IMR-90 (cell line): ENCODE results near the gene LAMTOR1. TPM values are rescaled to one million over a fixed set of nuclear protein-coding genes. Genes with fewer than 3 reads are reported as not detected.

ENCODE experiments used
- ATAC-seq: fragments of 200-7000 bp; cut with Tn5 transposase; 2 replicates; pipeline ENCODE4 v1.9.1; 2020; ENCODE audit warnings: low read depth, mild to moderate bottlenecking, moderate library complexity
- BruUV-seq: library from RNA; stranded (reverse); fragments of 400-500 nt; replicated peaks from 2 replicates; lab custom pipeline; 2021; lab: Mats Ljungman, UMichigan
- CTCF ChIA-PET: fragments of 300-600 bp; formaldehyde crosslinking; extraction: SDS; loops from one replicate; lab custom pipeline; 2021; ENCODE audit warnings: antibody characterized with exemption; lab: Yijun Ruan, JAX
- POLR2A ChIA-PET: fragments of 300-600 bp; sonication (Branson Sonifier 250); formaldehyde crosslinking; loops from one replicate; lab custom pipeline; 2022; ENCODE audit warnings: antibody characterized with exemption; ENCODE audit not compliant: unreplicated experiment; lab: Charles Lee
- DNase-seq: peaks from one replicate; pipeline ENCODE4 v3.0.0; 2013
- H2AFZ ChIP-seq: replicated peaks from 2 replicates; pipeline ENCODE3; 2013; ENCODE audit warnings: low read length, mild to moderate bottlenecking; ENCODE audit not compliant: poor library complexity
- H2AK5ac ChIP-seq: 2 replicates; pipeline ENCODE4 v1.6.1; 2013; ENCODE audit warnings: low read depth, low read length, inconsistent platforms
- H2AK9ac ChIP-seq: replicated peaks from 2 replicates; pipeline ENCODE3; 2013; ENCODE audit warnings: mild to moderate bottlenecking, low read depth, low read length, moderate library complexity; ENCODE audit not compliant: poor library complexity
- H2BK120ac ChIP-seq: 2 replicates; pipeline ENCODE4 v1.6.1; 2013; ENCODE audit warnings: low read depth, low read length, inconsistent platforms
- H2BK15ac ChIP-seq: 3 replicates; pipeline ENCODE4 v1.6.1; 2013; ENCODE audit warnings: low read depth, low read length, inconsistent platforms
- H2BK20ac ChIP-seq: 2 replicates; pipeline ENCODE4 v1.6.1; 2013; ENCODE audit warnings: low read depth, mild to moderate bottlenecking, inconsistent platforms, low read length, moderate library complexity
- H2BK5ac ChIP-seq: 2 replicates; pipeline ENCODE4 v1.6.1; 2013; ENCODE audit warnings: mild to moderate bottlenecking, low read depth, low read length, inconsistent platforms; ENCODE audit not compliant: poor library complexity, severe bottlenecking
- H3K14ac ChIP-seq: replicated peaks from 2 replicates; pipeline ENCODE4 v1.6.1; 2013; ENCODE audit warnings: low read depth, low read length, inconsistent platforms
- H3K18ac ChIP-seq: 2 replicates; pipeline ENCODE4 v1.6.1; 2013; ENCODE audit warnings: low read depth, low read length, control low read depth
- H3K23ac ChIP-seq: 2 replicates; pipeline ENCODE4 v1.6.1; 2013; ENCODE audit warnings: low read depth, low read length, inconsistent platforms
- H3K27ac ChIP-seq: 2 replicates; pipeline ENCODE4 v1.5.1; 2013; ENCODE audit warnings: mild to moderate bottlenecking, control low read depth, low read length; ENCODE audit not compliant: insufficient read depth
- H3K27me3 ChIP-seq: 2 replicates; pipeline ENCODE4 v1.6.1; 2013; ENCODE audit warnings: low read length; ENCODE audit not compliant: control insufficient read depth, insufficient read depth
- H3K36me3 ChIP-seq: 2 replicates; pipeline ENCODE4 v1.6.1; 2013; ENCODE audit warnings: low read length, mixed read lengths; ENCODE audit not compliant: control insufficient read depth, insufficient read depth
- H3K4ac ChIP-seq: 2 replicates; pipeline ENCODE4 v1.6.1; 2013; ENCODE audit warnings: low read depth, low read length, inconsistent platforms
- H3K4me1 ChIP-seq: 2 replicates; pipeline ENCODE4 v1.6.1; 2013; ENCODE audit warnings: low read length, mixed read lengths; ENCODE audit not compliant: control insufficient read depth, insufficient read depth
- H3K4me2 ChIP-seq: 2 replicates; pipeline ENCODE4 v1.6.1; 2013; ENCODE audit warnings: low read depth, mild to moderate bottlenecking, control low read depth, low read length, moderate library complexity
- H3K4me3 ChIP-seq: 2 replicates; pipeline ENCODE4 v1.5.1; 2013; ENCODE audit warnings: low read depth, mild to moderate bottlenecking, control low read depth, low read length, moderate library complexity; ENCODE audit not compliant: insufficient read depth
- H3K56ac ChIP-seq: 2 replicates; pipeline ENCODE4 v1.6.1; 2013; ENCODE audit warnings: low read length, inconsistent platforms; ENCODE audit not compliant: insufficient read depth; ENCODE audit errors: extremely low read depth
- H3K79me1 ChIP-seq, 2 experiments: 2 replicates each; pipeline ENCODE4 v1.6.1; 2013; ENCODE audit warnings: low read length in 2 of 2, inconsistent platforms in 1 of 2, low read depth in 1 of 2
- H3K9ac ChIP-seq: 2 replicates; pipeline ENCODE4 v1.6.1; 2013; ENCODE audit warnings: low read depth, low read length, control low read depth
- H3K9me1 ChIP-seq: 2 replicates; pipeline ENCODE4 v1.6.1; 2013; ENCODE audit warnings: low read length, inconsistent platforms; ENCODE audit not compliant: insufficient read depth
- H3K9me3 ChIP-seq: 2 replicates; pipeline ENCODE4 v1.6.1; 2013; ENCODE audit warnings: low read length; ENCODE audit not compliant: control insufficient read depth, insufficient read depth
- H4K20me1 ChIP-seq: 2 replicates; pipeline ENCODE4 v1.6.1; 2013; ENCODE audit warnings: low read length, inconsistent platforms; ENCODE audit not compliant: insufficient read depth
- H4K5ac ChIP-seq: 2 replicates; pipeline ENCODE4 v1.6.1; 2013; ENCODE audit warnings: mild to moderate bottlenecking, low read depth, low read length, control low read depth
- H4K8ac ChIP-seq, 2 experiments: 2 replicates each; pipeline ENCODE4 v1.6.1; 2013; ENCODE audit warnings: low read depth in 2 of 2, low read length in 2 of 2, control low read depth in 1 of 2, inconsistent platforms in 1 of 2
- H4K91ac ChIP-seq: 2 replicates; pipeline ENCODE4 v1.6.1; 2013; ENCODE audit warnings: low read depth, low read length, inconsistent platforms; ENCODE audit not compliant: insufficient read depth
- BHLHE40 ChIP-seq: fragments of 150-350 bp; IDR thresholded peaks from 2 replicates; pipeline ENCODE4 v1.6.1; 2016; ENCODE audit warnings: mild to moderate bottlenecking, low read depth, low read length
- CHD1 ChIP-seq: IDR thresholded peaks from 2 replicates; pipeline ENCODE4 v1.6.1; 2012; ENCODE audit warnings: low read depth, low read length, improper control_type of control experiment
- FOS ChIP-seq: fragments of 150-350 bp; IDR thresholded peaks from 2 replicates; pipeline ENCODE4 v1.6.1; 2016; ENCODE audit warnings: low read depth, low read length
- MXI1 ChIP-seq: IDR thresholded peaks from 2 replicates; pipeline ENCODE4 v1.6.1; 2012; ENCODE audit warnings: low read depth, mild to moderate bottlenecking, low read length, moderate library complexity, borderline replicate concordance
- NFE2L2 ChIP-seq: fragments of 150-350 bp; IDR thresholded peaks from 2 replicates; pipeline ENCODE4 v1.6.1; 2016; ENCODE audit warnings: low read depth, mild to moderate bottlenecking, low read length
- POLR2A ChIP-seq: IDR thresholded peaks from 2 replicates; pipeline ENCODE4 v1.6.1; 2012; ENCODE audit warnings: mild to moderate bottlenecking, low read depth, low read length
- RCOR1 ChIP-seq: IDR thresholded peaks from 2 replicates; pipeline ENCODE4 v1.6.1; 2012; ENCODE audit warnings: mild to moderate bottlenecking, low read length, improper control_type of control experiment; ENCODE audit not compliant: insufficient replicate concordance
- RFX5 ChIP-seq: IDR thresholded peaks from 2 replicates; pipeline ENCODE4 v1.8.0; 2012; ENCODE audit warnings: low read depth, mild to moderate bottlenecking, low read length, moderate library complexity
- SMC3 ChIP-seq: fragments of 150-350 bp; IDR thresholded peaks from 2 replicates; pipeline ENCODE4 v1.6.1; 2016; ENCODE audit warnings: low read depth, mild to moderate bottlenecking, antibody characterized with exemption, low read length, moderate library complexity
- WGBS, 2 experiments: methylation state at CpG; one replicate each; pipeline versions ENCODE4 v1.1.5 to v1.1.7; 2013; ENCODE audit warnings: missing lambda C conversion rate in 2 of 2; ENCODE audit not compliant: insufficient read length in 1 of 2; ENCODE audit errors: extremely low coverage in 2 of 2; 5-methylcytosine and 5-hydroxymethylcytosine counted together
- dilution Hi-C: fragments of 300-500 bp; cut with HindIII; formaldehyde crosslinking; loops from one replicate; pipeline ENCODE4 v1.14.3; 2018; ENCODE audit warnings: low sequenced_read_pairs; ENCODE audit not compliant: unreplicated experiment
- in situ Hi-C: fragments of 300-500 bp; cut with MboI; formaldehyde crosslinking; loops from 3 replicates; pipeline ENCODE4 v1.14.3; 2019; ENCODE audit warnings: low sequenced_read_pairs, inconsistent platforms, mixed read lengths
- intact Hi-C: fragments of 100-400 bp; cut with micrococcal nuclease; formaldehyde crosslinking; loops from 2 replicates; pipeline ENCODE4 v1.10.0; 2022
- polyA plus RNA-seq, 3 experiments: library from polyadenylated mRNA; depleted of rRNA; stranded (reverse); fragments of >200 nt; gene quantifications; 2 replicates each; pipeline ENCODE4 v1.2.3, GENCODE V29; 2012; ENCODE audit warnings: low replicate concordance in 1 of 3
- total RNA-seq: library from RNA; depleted of rRNA; stranded (reverse); fragments of >200 nt; gene quantifications from 2 replicates; pipeline ENCODE4 v1.2.3, GENCODE V29; 2012
- TF ChIP-seq, protein P1 (sequence below): fragments of 150-350 bp; IDR thresholded peaks from 2 replicates; pipeline ENCODE4 v1.6.1; 2016; ENCODE audit warnings: low read depth, mild to moderate bottlenecking, low read length, moderate library complexity, borderline replicate concordance
- TF ChIP-seq, protein P2 (sequence below): fragments of 150-350 bp; IDR thresholded peaks from 2 replicates; pipeline ENCODE4 v1.6.1; 2017; ENCODE audit warnings: mild to moderate bottlenecking, antibody characterized with exemption, low read length, low read depth

Gene LAMTOR1
- total and polyA plus RNA-seq, 2 of the 4 experiments (the other 2 are of a cell fraction) = 126 to 137 TPM

- Histone ChIP-seq H3K18ac (no peak overlapping the region), H3K27ac (no peak overlapping the region), H2BK120ac (no peak overlapping the region), H3K4me1 (peaks cover under 1% of the 10 kb centered on the region; the same call in 1 of the 2 replicates), H4K91ac (no peak overlapping the region), H4K20me1 (no peaks in the 10 kb centered on the region), H3K27me3 (no peaks in the 10 kb centered on the region), H3K14ac (no peak overlapping the region), H3K4me3 (no peak overlapping the region), H2BK5ac (no peak overlapping the region), H2AFZ (no peak overlapping the region), H3K4me2 (no peak overlapping the region), H3K9ac (no peak overlapping the region), H3K9me1 (no peaks in the 10 kb centered on the region), H3K56ac (no peak overlapping the region), H3K79me1 (peaks cover 11 to 31% of the 10 kb centered on the region in 2 experiments; a peak in 3 of 4 replicates), H3K23ac (no peak overlapping the region), H2AK5ac (no peak overlapping the region), H2AK9ac (no peak overlapping the region), H4K8ac (no peak overlapping the region), H4K5ac (no peak overlapping the region), H3K4ac (no peak overlapping the region), H2BK15ac (no peak overlapping the region), H2BK20ac (no peak overlapping the region), H3K9me3 (no peaks in the 10 kb centered on the region), H3K36me3 (peaks cover 4% of the 10 kb centered on the region)
- intact Hi-C loops = no loop called here
- ChIA-PET POLR2A (no interaction called here), CTCF (no interaction called here)
- no TSS peak for BruUV-seq
- dilution Hi-C loops = no loop called here
- ATAC-seq = no peak
- DNase-seq = no peak
- no peak for TF ChIP-seq NFE2L2
- no peak for TF ChIP-seq RFX5
- TF ChIP-seq, protein P1, sequence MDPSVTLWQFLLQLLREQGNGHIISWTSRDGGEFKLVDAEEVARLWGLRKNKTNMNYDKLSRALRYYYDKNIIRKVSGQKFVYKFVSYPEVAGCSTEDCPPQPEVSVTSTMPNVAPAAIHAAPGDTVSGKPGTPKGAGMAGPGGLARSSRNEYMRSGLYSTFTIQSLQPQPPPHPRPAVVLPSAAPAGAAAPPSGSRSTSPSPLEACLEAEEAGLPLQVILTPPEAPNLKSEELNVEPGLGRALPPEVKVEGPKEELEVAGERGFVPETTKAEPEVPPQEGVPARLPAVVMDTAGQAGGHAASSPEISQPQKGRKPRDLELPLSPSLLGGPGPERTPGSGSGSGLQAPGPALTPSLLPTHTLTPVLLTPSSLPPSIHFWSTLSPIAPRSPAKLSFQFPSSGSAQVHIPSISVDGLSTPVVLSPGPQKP = no peak
- no peak for TF ChIP-seq CHD1
- TF ChIP-seq RCOR1 = no peak
- no peak for TF ChIP-seq POLR2A
- TF ChIP-seq, protein P2, sequence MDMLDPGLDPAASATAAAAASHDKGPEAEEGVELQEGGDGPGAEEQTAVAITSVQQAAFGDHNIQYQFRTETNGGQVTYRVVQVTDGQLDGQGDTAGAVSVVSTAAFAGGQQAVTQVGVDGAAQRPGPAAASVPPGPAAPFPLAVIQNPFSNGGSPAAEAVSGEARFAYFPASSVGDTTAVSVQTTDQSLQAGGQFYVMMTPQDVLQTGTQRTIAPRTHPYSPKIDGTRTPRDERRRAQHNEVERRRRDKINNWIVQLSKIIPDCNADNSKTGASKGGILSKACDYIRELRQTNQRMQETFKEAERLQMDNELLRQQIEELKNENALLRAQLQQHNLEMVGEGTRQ = no peak
- TF ChIP-seq FOS = no peak
- no peak for TF ChIP-seq SMC3
- no peak for TF ChIP-seq MXI1
- no peak for TF ChIP-seq BHLHE40
- in situ Hi-C loops = no loop called here
- WGBS, 2 experiments = no CpG with 5 or more reads among the region's 2 CpGs
Observed at GRCh38 chr11:72083414-72083813, 19.7 kb downstream of the LAMTOR1 start.
